Neural cell (in vitro differentiated cells): ENCODE measurements around the gene TCEAL4.

Experiments used
- EP300 ChIP-seq: fragments of 450-650 bp; conservative IDR thresholded peaks from 2 replicates; pipeline ENCODE4 v1.6.1; 2014; ENCODE audit warnings: antibody characterized with exemption, mild to moderate bottlenecking, moderate library complexity; ENCODE audit not compliant: poor library complexity, severe bottlenecking
- EZH2 ChIP-seq: fragments of 200-600, 300-800 bp; shearing (Covaris generic), sonication (generic); IDR thresholded peaks from 2 replicates; pipeline ENCODE4 v1.6.1; 2014; ENCODE audit warnings: antibody characterized with exemption, low read length, borderline replicate concordance, mild to moderate bottlenecking; ENCODE audit not compliant: insufficient read depth, poor library complexity, severe bottlenecking
- POLR2AphosphoS5 ChIP-seq: IDR thresholded peaks from 2 replicates; pipeline ENCODE4 v1.6.1; 2012
- RAD21 ChIP-seq: fragments of 450-650 bp; conservative IDR thresholded peaks from 2 replicates; pipeline ENCODE4 v1.6.1; 2014; ENCODE audit warnings: antibody characterized with exemption, mild to moderate bottlenecking, moderate library complexity
- TF ChIP-seq, protein P1 (sequence below): fragments of 450-650 bp; IDR thresholded peaks from 2 replicates; pipeline ENCODE4 v1.5.1; 2014; ENCODE audit warnings: antibody characterized with exemption, mild to moderate bottlenecking, moderate library complexity; ENCODE audit not compliant: poor library complexity, severe bottlenecking
- TF ChIP-seq, protein P2 (sequence below): IDR thresholded peaks from 2 replicates; pipeline ENCODE4 v1.6.1; 2012; ENCODE audit warnings: borderline replicate concordance

DNA sequence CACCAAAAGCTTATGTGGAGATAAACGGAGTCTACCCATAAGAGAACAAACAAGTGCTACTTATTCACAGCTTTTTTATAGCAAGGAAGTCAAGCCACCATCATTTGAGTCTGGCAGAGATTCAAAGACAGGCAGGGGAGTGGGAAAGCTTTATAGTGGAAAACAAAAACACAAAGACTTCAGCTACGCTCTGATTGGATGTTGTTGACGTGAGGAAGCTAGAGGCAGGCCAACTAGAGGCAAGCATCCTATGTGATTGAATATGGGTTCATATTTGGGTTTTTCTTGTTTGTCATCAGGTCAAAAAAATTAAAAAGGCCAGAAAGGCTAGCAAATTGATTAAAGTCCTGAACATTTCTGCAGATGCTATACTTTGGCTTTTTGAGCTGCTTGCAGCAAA is 719 bp upstream of the TCEAL4 start:
- TF ChIP-seq, protein P1, sequence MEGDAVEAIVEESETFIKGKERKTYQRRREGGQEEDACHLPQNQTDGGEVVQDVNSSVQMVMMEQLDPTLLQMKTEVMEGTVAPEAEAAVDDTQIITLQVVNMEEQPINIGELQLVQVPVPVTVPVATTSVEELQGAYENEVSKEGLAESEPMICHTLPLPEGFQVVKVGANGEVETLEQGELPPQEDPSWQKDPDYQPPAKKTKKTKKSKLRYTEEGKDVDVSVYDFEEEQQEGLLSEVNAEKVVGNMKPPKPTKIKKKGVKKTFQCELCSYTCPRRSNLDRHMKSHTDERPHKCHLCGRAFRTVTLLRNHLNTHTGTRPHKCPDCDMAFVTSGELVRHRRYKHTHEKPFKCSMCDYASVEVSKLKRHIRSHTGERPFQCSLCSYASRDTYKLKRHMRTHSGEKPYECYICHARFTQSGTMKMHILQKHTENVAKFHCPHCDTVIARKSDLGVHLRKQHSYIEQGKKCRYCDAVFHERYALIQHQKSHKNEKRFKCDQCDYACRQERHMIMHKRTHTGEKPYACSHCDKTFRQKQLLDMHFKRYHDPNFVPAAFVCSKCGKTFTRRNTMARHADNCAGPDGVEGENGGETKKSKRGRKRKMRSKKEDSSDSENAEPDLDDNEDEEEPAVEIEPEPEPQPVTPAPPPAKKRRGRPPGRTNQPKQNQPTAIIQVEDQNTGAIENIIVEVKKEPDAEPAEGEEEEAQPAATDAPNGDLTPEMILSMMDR = no peak
- no peak for TF ChIP-seq POLR2AphosphoS5
- no peak for TF ChIP-seq RAD21
- no peak for TF ChIP-seq EZH2
- no peak for TF ChIP-seq EP300
- TF ChIP-seq, protein P2, sequence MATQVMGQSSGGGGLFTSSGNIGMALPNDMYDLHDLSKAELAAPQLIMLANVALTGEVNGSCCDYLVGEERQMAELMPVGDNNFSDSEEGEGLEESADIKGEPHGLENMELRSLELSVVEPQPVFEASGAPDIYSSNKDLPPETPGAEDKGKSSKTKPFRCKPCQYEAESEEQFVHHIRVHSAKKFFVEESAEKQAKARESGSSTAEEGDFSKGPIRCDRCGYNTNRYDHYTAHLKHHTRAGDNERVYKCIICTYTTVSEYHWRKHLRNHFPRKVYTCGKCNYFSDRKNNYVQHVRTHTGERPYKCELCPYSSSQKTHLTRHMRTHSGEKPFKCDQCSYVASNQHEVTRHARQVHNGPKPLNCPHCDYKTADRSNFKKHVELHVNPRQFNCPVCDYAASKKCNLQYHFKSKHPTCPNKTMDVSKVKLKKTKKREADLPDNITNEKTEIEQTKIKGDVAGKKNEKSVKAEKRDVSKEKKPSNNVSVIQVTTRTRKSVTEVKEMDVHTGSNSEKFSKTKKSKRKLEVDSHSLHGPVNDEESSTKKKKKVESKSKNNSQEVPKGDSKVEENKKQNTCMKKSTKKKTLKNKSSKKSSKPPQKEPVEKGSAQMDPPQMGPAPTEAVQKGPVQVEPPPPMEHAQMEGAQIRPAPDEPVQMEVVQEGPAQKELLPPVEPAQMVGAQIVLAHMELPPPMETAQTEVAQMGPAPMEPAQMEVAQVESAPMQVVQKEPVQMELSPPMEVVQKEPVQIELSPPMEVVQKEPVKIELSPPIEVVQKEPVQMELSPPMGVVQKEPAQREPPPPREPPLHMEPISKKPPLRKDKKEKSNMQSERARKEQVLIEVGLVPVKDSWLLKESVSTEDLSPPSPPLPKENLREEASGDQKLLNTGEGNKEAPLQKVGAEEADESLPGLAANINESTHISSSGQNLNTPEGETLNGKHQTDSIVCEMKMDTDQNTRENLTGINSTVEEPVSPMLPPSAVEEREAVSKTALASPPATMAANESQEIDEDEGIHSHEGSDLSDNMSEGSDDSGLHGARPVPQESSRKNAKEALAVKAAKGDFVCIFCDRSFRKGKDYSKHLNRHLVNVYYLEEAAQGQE = no peak
